Activated CD4-positive, alpha-beta memory T cell treated with anti-CD3 and anti-CD28 coated beads for 36 hours (primary cell): ENCODE measurements around the gene TGFB1I1. TPM values are rescaled to one million over a fixed set of nuclear protein-coding genes. Genes with fewer than 3 reads are reported as not detected.

Source experiments
- CTCF ChIA-PET: fragments of 350-600 bp; sonication (Branson Sonifier 250); formaldehyde crosslinking; loops from one replicate; lab custom pipeline; 2021; ENCODE audit warnings: antibody characterized with exemption, inconsistent platforms; lab: Charles Lee
- POLR2A ChIA-PET: fragments of 350-600 bp; sonication (Branson Sonifier 250); formaldehyde crosslinking; loops from one replicate; lab custom pipeline; 2021; ENCODE audit warnings: antibody characterized with exemption; lab: Charles Lee
- DNase-seq: peaks from one replicate; pipeline ENCODE4 v3.0.0-alpha.2; 2020
- H3K27ac Mint-ChIP-seq: one replicate; pipeline ENCODE4 v1.8.0; 2021; ENCODE audit warnings: mixed read lengths
- H3K27me3 Mint-ChIP-seq: one replicate; pipeline ENCODE4 v1.8.0; 2021; ENCODE audit warnings: mixed read lengths
- H3K36me3 Mint-ChIP-seq: one replicate; pipeline ENCODE4 v1.8.0; 2021; ENCODE audit warnings: mixed read lengths
- H3K4me1 Mint-ChIP-seq: one replicate; pipeline ENCODE4 v1.8.0; 2021; ENCODE audit warnings: low read depth, mixed read lengths
- H3K4me3 Mint-ChIP-seq: one replicate; pipeline ENCODE4 v1.8.0; 2021; ENCODE audit warnings: mild to moderate bottlenecking, mixed read lengths
- H3K9me3 Mint-ChIP-seq: one replicate; pipeline ENCODE4 v1.8.0; 2021; ENCODE audit warnings: mixed read lengths
- intact Hi-C: fragments of 100-400 bp; cut with micrococcal nuclease; formaldehyde crosslinking; loops from one replicate; pipeline ENCODE4 v1.15.1; 2023
- total RNA-seq, 2 experiments: library from RNA; stranded (reverse); gene quantifications; one replicate each; pipeline ENCODE4 v1.2.3, GENCODE V29; 2021

The TGFB1I1 gene
- total RNA-seq, 2 experiments from 2014 or later, result 0.80 to 1.1 TPM

- H3K36me3 Mint-ChIP-seq, result no peaks in the 10 kb centered on the region
- ChIA-PET CTCF (interaction anchor here (4.6 kb wide), 1 partner anchor 14 kb away, joined by 24 read pairs; no protein-coding TSS in a partner anchor), POLR2A (no interaction called here)
- no peak overlapping the region for H3K27ac Mint-ChIP-seq
- DNase-seq, result no peak
- peaks cover 19% of the 10 kb centered on the region for H3K27me3 Mint-ChIP-seq
- H3K4me1 Mint-ChIP-seq, result peaks cover 18% of the 10 kb centered on the region
- H3K9me3 Mint-ChIP-seq, result no peaks in the 10 kb centered on the region
- no peak overlapping the region for H3K4me3 Mint-ChIP-seq
- intact Hi-C loops, result no loop called here
These were observed 2.3 kb downstream of the TGFB1I1 start for GRCh38 chr16:31474173-31474714.

GRCh38 chr16:31474773-31475738 is 3.1 kb downstream of the TGFB1I1 start:
- no peak overlapping the region for H3K27ac Mint-ChIP-seq
- CTCF ChIA-PET, result interaction anchor here (4.6 kb wide), 1 partner anchor 14 kb away, joined by 24 read pairs; no protein-coding TSS in a partner anchor
- intact Hi-C loops, result loop anchor here (5.0 kb wide), 1 partner anchor 222 kb away; no protein-coding TSS in a partner anchor
- H3K4me1 Mint-ChIP-seq, result peaks cover 18% of the 10 kb centered on the region
- POLR2A ChIA-PET, result interaction anchor here (1.9 kb wide), 1 partner anchor 15 kb away, joined by 7 read pairs; the partner anchor contains the start of gene ARMC5
- DNase-seq, result no peak
- no peaks in the 10 kb centered on the region for H3K9me3 Mint-ChIP-seq
- H3K27me3 Mint-ChIP-seq, result peaks cover 19% of the 10 kb centered on the region
- no peaks in the 10 kb centered on the region for H3K36me3 Mint-ChIP-seq
- no peak overlapping the region for H3K4me3 Mint-ChIP-seq

GRCh38 chr16:31475946-31476302 is 4.0 kb downstream of the TGFB1I1 start:
- DNase-seq, result no peak
- H3K4me3 Mint-ChIP-seq, result peak overlapping the region; percentile 75
- no peaks in the 10 kb centered on the region for H3K9me3 Mint-ChIP-seq
- peaks cover 17% of the 10 kb centered on the region for H3K27me3 Mint-ChIP-seq
- POLR2A ChIA-PET, result interaction anchor here (1.9 to 2.2 kb wide), 3 partner anchors 13 to 32 kb away, joined by 7 to 11 read pairs (median 9); partner anchors contain the start of genes ARMC5 and RUSF1
- H3K4me1 Mint-ChIP-seq, result peaks cover 18% of the 10 kb centered on the region
- CTCF ChIA-PET, result interaction anchor here (4.6 kb wide), 1 partner anchor 15 kb away, joined by 24 read pairs; no protein-coding TSS in a partner anchor
- no peaks in the 10 kb centered on the region for H3K36me3 Mint-ChIP-seq
- intact Hi-C loops, result loop anchor here (2.0 to 5.0 kb wide), 2 partner anchors 33 to 221 kb away; partner anchors contain the start of gene RUSF1
- no peak overlapping the region for H3K27ac Mint-ChIP-seq

GRCh38 chr16:31476303-31477219 is 4.6 kb downstream of the TGFB1I1 start:
- H3K4me3 Mint-ChIP-seq, result peak overlapping the region; percentile 75
- H3K27me3 Mint-ChIP-seq, result peaks cover 12% of the 10 kb centered on the region
- peak; percentile 94 for DNase-seq
- CTCF ChIA-PET, result interaction anchor here (4.6 kb wide), 1 partner anchor 16 kb away, joined by 24 read pairs; no protein-coding TSS in a partner anchor
- intact Hi-C loops, result loop anchor here (1.0 to 5.0 kb wide), 4 partner anchors 11 to 221 kb away; partner anchors contain the start of gene RUSF1
- POLR2A ChIA-PET, result interaction anchor here (1.1 to 2.2 kb wide), 4 partner anchors 13 to 397 kb away, joined by 3 to 11 read pairs (median 8); partner anchors contain the start of genes ARMC5, RUSF1 and ZNF267
- H3K36me3 Mint-ChIP-seq, result no peaks in the 10 kb centered on the region
- H3K4me1 Mint-ChIP-seq, result peaks cover 18% of the 10 kb centered on the region
- peak overlapping the region; percentile 51 for H3K27ac Mint-ChIP-seq
- H3K9me3 Mint-ChIP-seq, result no peaks in the 10 kb centered on the region

GRCh38 chr16:31477220-31478216 is 5.6 kb downstream of the TGFB1I1 start:
- Mint-ChIP-seq H3K27ac (no peak overlapping the region), H3K4me1 (peaks cover 18% of the 10 kb centered on the region)

GRCh38 chr16:31478956-31479355 is 7.0 kb downstream of the TGFB1I1 start:
- H3K9me3 Mint-ChIP-seq, result no peaks in the 10 kb centered on the region
- no peaks in the 10 kb centered on the region for H3K27me3 Mint-ChIP-seq
- no peak overlapping the region for H3K27ac Mint-ChIP-seq
- H3K36me3 Mint-ChIP-seq, result no peaks in the 10 kb centered on the region
- intact Hi-C loops, result loop anchor here (5.0 kb wide), 1 partner anchor 218 kb away; no protein-coding TSS in a partner anchor
- DNase-seq, result no peak
- ChIA-PET POLR2A (no interaction called here), CTCF (no interaction called here)
- no peak overlapping the region for H3K4me3 Mint-ChIP-seq
- peaks cover 18% of the 10 kb centered on the region for H3K4me1 Mint-ChIP-seq

More at GRCh38 chr16:31477220-31478216, 5.6 kb downstream of the TGFB1I1 start:
- DNase-seq, result peak; percentile 59
- CTCF ChIA-PET, result interaction anchor here (1.0 to 4.6 kb wide), 2 partner anchors 17 to 58 kb away, joined by 3 to 24 read pairs; no protein-coding TSS in a partner anchor
- H3K27me3 Mint-ChIP-seq, result peaks cover 9% of the 10 kb centered on the region
- no peaks in the 10 kb centered on the region for H3K36me3 Mint-ChIP-seq
- peak overlapping the region; percentile 59 for H3K4me3 Mint-ChIP-seq
- no peaks in the 10 kb centered on the region for H3K9me3 Mint-ChIP-seq
- POLR2A ChIA-PET, result interaction anchor here (1.1 to 2.2 kb wide), 5 partner anchors 12 to 396 kb away, joined by 3 to 11 read pairs (median 7); partner anchors contain the start of genes ARMC5, RUSF1 and ZNF267
- intact Hi-C loops, result loop anchor here (1.0 to 5.0 kb wide), 4 partner anchors 10 to 220 kb away; partner anchors contain the start of gene RUSF1

GRCh38 chr16:31479751-31480150 is 7.8 kb downstream of the TGFB1I1 start:
- Mint-ChIP-seq H3K27ac (no peak overlapping the region), H3K27me3 (no peaks in the 10 kb centered on the region), H3K9me3 (no peaks in the 10 kb centered on the region), H3K36me3 (no peaks in the 10 kb centered on the region), H3K4me1 (peaks cover 18% of the 10 kb centered on the region), H3K4me3 (no peak overlapping the region)
- ChIA-PET POLR2A (no interaction called here), CTCF (no interaction called here)
- DNase-seq, result no peak
- intact Hi-C loops, result loop anchor here (5.0 kb wide), 1 partner anchor 218 kb away; no protein-coding TSS in a partner anchor

GRCh38 chr16:31480851-31481536 is 9.0 kb downstream of the TGFB1I1 start:
- ChIA-PET CTCF (interaction anchor here (1.1 kb wide), 1 partner anchor 21 kb away, joined by 3 read pairs; no protein-coding TSS in a partner anchor), POLR2A (no interaction called here)
- DNase-seq, result no peak
- intact Hi-C loops, result no loop called here
- Mint-ChIP-seq H3K4me3 (no peak overlapping the region), H3K9me3 (no peaks in the 10 kb centered on the region), H3K4me1 (peaks cover 17% of the 10 kb centered on the region), H3K27ac (no peak overlapping the region), H3K36me3 (no peaks in the 10 kb centered on the region), H3K27me3 (no peaks in the 10 kb centered on the region)

- CTCF ChIA-PET, result no interaction called here
- no peaks in the 10 kb centered on the region for H3K36me3 Mint-ChIP-seq
- H3K27ac Mint-ChIP-seq, result no peak within 1 kb of the TSS
These were observed 11.1 kb downstream of the TGFB1I1 start, which contains the start of gene SLC5A2 for GRCh38 chr16:31483081-31483480. TSS of gene SLC5A2 (plus strand) at chr16:31483123. CDS start at chr16:31483137, 14 bp downstream.

More at GRCh38 chr16:31483081-31483480, 11.1 kb downstream of the TGFB1I1 start, which contains the start of gene SLC5A2:
- POLR2A ChIA-PET, result no interaction called here
- H3K4me3 Mint-ChIP-seq, result no peak within 1 kb of the TSS
- no peaks in the 10 kb centered on the region for H3K27me3 Mint-ChIP-seq
- intact Hi-C loops, result no loop called here
- H3K9me3 Mint-ChIP-seq, result no peaks in the 10 kb centered on the region
- H3K4me1 Mint-ChIP-seq, result peaks cover 8% of the 10 kb centered on the region
- no peak for DNase-seq
